D341Med (cell line): ENCODE measurements around the gene IFI35.
A peak's percentile ranks its signal among the peaks of the same experiment; 100 is the strongest.
"Not testable (repeated sequence)": the region's sequence is repeated elsewhere in the genome, so short reads cannot be mapped to it uniquely, and the experiment has no call there.

Experiments
- DNase-seq: peaks from one replicate; pipeline ENCODE4 v3.0.0; 2012; ENCODE audit warnings: low spot score

Gene IFI35

GRCh38 chr17:42997984-42998938, 8.3 kb upstream of the IFI35 start, which contains the start of gene RPL27:
Gene RPL27, plus strand, starts transcription at chr17:42998419. Its CDS starts 332 bp downstream, at chr17:42998751.
- peak; percentile 96 for DNase-seq

GRCh38 chr17:42999003-42999525, 7.5 kb upstream of the IFI35 start:
- no peak for DNase-seq

GRCh38 chr17:43000894-43001293, 5.7 kb upstream of the IFI35 start:
- not testable (repeated sequence) for DNase-seq

- peak; percentile 30 for DNase-seq
These were observed 2.9 kb upstream of the IFI35 start for GRCh38 chr17:43003542-43004172.

- DNase-seq = no peak
These were observed 4.2 kb downstream of the IFI35 start for GRCh38 chr17:43010667-43011308.

GRCh38 chr17:43011728-43012472, 5.3 kb downstream of the IFI35 start:
- DNase-seq = peak; percentile 30

- peak; percentile 21 for DNase-seq
These were observed 6.7 kb downstream of the IFI35 start for GRCh38 chr17:43013296-43013695.

- peak; percentile 22 for DNase-seq
These were observed 7.5 kb downstream of the IFI35 start for GRCh38 chr17:43014020-43014648.

- no peak for DNase-seq
These were observed 8.3 kb downstream of the IFI35 start for GRCh38 chr17:43014649-43015542.

- peak; percentile 33 for DNase-seq
These were observed 9.0 kb downstream of the IFI35 start for GRCh38 chr17:43015579-43015978.

- DNase-seq = peak; percentile 20
These were observed 9.6 kb downstream of the IFI35 start for GRCh38 chr17:43016216-43016615.

GRCh38 chr17:43018008-43018853, 11.6 kb downstream of the IFI35 start:
- DNase-seq = peak; percentile 51

GRCh38 chr17:43018932-43019331, 12.3 kb downstream of the IFI35 start:
- no peak for DNase-seq

- peak; percentile 23 for DNase-seq
These were observed 12.8 kb downstream of the IFI35 start for GRCh38 chr17:43019418-43019817.

GRCh38 chr17:43020030-43020621, 13.5 kb downstream of the IFI35 start:
- DNase-seq = peak; percentile 24

GRCh38 chr17:43020789-43021740, 14.5 kb downstream of the IFI35 start:
- DNase-seq = peak; percentile 79

GRCh38 chr17:43021741-43022512, 15.3 kb downstream of the IFI35 start, which contains the start of gene VAT1:
Gene VAT1, minus strand, starts transcription at chr17:43022385. Its CDS starts 63 bp downstream, at chr17:43022322.
- peak; percentile 97 for DNase-seq
